Mucosa of descending colon (tissue), 3 donors: ENCODE results near the gene TSHZ3. TPM values are rescaled to one million over a fixed set of nuclear protein-coding genes. Genes with fewer than 3 reads are reported as not detected.

Experiments used
- ATAC-seq: fragments of 200-7000 bp; cut with Tn5 transposase; one replicate; pipeline ENCODE4 v1.9.1; 2020; ENCODE audit warnings: mild to moderate bottlenecking, moderate library complexity
- DNase-seq, 3 donors: peaks; one replicate each; pipeline ENCODE4 v3.0.0-alpha.2; 2020
- H3K36me3 ChIP-seq: fragments of 200-600 bp; one replicate; pipeline ENCODE4 v1.8.0; 2021; ENCODE audit warnings: low read depth, mild to moderate bottlenecking
- H3K4me1 ChIP-seq: fragments of 200-600 bp; one replicate; pipeline ENCODE4 v1.8.0; 2021; ENCODE audit warnings: low read depth, mild to moderate bottlenecking
- H3K4me3 ChIP-seq: fragments of 200-600 bp; one replicate; pipeline ENCODE4 v1.8.0; 2021; ENCODE audit warnings: mild to moderate bottlenecking
- H3K9me3 ChIP-seq: fragments of 200-600 bp; one replicate; pipeline ENCODE4 v1.8.0; 2021; ENCODE audit warnings: mild to moderate bottlenecking
- intact Hi-C, 2 donors: fragments of 100-400 bp; cut with DNase I in 1 of 2; cut with micrococcal nuclease in 1 of 2; formaldehyde crosslinking; loops; one replicate each; pipeline versions ENCODE4 v1.11.0 to v1.11.1; 2022; cut with DNase I, micrococcal nuclease
- total RNA-seq, 3 donors: library from RNA; stranded (reverse); fragmentation: NEBNext Ultra II Directional in 2 of 3; extraction: Animal tissue kit (Norgen Biotek cat#: 25700) in 2 of 3; gene quantifications; one replicate each; pipeline versions ENCODE4 v1.2.1 to v1.2.4, GENCODE V29; 2021 to 2023
- TF ChIP-seq, protein P1 (sequence below): fragments of 200-600 bp; IDR thresholded peaks from one replicate; pipeline ENCODE4 v1.8.0; 2022; ENCODE audit warnings: antibody characterized with exemption, mild to moderate bottlenecking
- donor health status: DM: no; HTN: no; CAD: no; lungs with moderate emphysema.
- donor health status: DM: no; HTN: no; CAD: no.
- donor health status: DM: no; HTN: yes; CAD: no.

The TSHZ3 gene
- total RNA-seq, 3 donors from 2014 or later: 1.6 to 32.1 (median 5.2) TPM

DNA sequence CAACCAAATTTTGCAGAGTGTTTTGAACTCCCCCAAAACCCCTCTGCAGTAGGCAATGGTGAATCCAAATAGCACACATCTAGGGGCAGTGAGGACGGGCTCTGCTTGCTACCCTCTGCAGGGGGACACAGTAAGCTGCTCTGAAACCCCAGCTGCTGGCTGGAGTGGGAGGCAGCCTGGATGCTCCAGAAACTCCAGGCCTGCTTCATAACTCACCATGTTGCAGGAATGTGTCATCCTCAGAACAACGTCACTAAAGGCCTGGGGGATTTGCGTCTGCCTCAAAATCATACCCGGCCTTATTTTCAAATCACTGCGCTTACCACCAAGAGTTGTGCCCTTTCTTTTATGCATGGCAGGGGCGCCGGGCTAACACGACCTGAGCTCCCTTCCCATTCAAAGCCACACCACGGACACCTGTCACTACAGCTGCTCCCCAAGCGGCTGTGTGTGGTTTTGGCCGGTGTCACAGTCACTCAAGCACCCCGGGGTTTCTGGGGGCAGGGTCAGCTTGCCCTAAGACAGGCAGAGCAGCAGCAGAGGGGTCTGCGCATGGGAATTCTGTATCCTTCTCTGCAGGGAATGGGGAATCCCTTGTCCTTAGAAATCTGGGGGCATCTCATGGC is 93.9 kb downstream of the TSHZ3 start:
- no peaks in the 10 kb centered on the region for H3K4me1 ChIP-seq
- intact Hi-C loops: no loop called here
- no peak for ATAC-seq
- no peaks in the 10 kb centered on the region for H3K9me3 ChIP-seq
- no peaks in the 10 kb centered on the region for H3K36me3 ChIP-seq
- no peak overlapping the region for H3K4me3 ChIP-seq
- TF ChIP-seq, protein P1, sequence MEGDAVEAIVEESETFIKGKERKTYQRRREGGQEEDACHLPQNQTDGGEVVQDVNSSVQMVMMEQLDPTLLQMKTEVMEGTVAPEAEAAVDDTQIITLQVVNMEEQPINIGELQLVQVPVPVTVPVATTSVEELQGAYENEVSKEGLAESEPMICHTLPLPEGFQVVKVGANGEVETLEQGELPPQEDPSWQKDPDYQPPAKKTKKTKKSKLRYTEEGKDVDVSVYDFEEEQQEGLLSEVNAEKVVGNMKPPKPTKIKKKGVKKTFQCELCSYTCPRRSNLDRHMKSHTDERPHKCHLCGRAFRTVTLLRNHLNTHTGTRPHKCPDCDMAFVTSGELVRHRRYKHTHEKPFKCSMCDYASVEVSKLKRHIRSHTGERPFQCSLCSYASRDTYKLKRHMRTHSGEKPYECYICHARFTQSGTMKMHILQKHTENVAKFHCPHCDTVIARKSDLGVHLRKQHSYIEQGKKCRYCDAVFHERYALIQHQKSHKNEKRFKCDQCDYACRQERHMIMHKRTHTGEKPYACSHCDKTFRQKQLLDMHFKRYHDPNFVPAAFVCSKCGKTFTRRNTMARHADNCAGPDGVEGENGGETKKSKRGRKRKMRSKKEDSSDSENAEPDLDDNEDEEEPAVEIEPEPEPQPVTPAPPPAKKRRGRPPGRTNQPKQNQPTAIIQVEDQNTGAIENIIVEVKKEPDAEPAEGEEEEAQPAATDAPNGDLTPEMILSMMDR: no peak
- DNase-seq: no peak

DNA sequence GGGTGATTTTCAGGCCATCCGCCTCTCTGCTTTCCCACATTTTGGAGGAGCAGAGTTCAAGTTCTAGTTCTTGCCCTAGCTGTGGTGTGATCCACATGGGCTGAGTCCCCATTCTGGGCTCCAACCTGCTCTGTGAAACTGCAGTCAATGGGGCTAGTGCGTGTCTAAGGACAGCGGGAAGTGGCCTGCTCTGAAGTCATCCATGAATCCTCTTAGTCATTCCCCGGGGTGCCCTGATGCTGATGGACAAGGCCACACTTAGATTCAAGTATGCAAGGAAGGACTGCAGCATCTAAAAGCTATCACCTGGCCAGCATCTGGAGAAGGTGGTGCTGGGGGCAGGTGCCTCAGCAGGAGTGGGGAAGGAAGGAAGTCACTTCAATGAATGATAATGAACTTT is 94.6 kb downstream of the TSHZ3 start:
- Histone ChIP-seq H3K36me3 (no peaks in the 10 kb centered on the region), H3K4me3 (no peak overlapping the region), H3K4me1 (no peaks in the 10 kb centered on the region), H3K9me3 (no peaks in the 10 kb centered on the region)
- intact Hi-C loops: no loop called here
- TF ChIP-seq, protein P1: no peak
- ATAC-seq (no peak), DNase-seq (no peak)

DNA sequence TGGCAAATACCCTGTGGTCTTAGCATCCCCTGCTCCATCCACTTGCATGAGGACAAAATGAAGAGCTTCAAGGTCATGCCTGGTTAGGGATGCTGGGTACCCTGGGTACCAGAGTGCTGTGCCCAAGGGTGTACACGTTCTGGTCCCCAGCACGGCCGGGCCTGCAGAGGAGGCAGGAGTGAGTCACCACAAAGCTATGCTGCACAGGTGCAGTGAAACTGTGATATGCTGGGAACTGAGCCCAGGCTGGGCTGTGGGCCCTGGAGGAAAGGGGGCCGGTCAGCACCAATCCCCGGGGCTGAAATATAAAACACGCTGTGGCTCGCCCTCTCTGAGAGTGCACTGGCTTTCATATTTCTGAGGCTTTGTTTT is 95.1 kb downstream of the TSHZ3 start:
- TF ChIP-seq, protein P1: no peak
- Histone ChIP-seq H3K9me3 (no peaks in the 10 kb centered on the region), H3K36me3 (no peaks in the 10 kb centered on the region), H3K4me1 (no peaks in the 10 kb centered on the region), H3K4me3 (no peak overlapping the region)
- ATAC-seq (no peak), DNase-seq (no peak)
- intact Hi-C loops: no loop called here

DNA sequence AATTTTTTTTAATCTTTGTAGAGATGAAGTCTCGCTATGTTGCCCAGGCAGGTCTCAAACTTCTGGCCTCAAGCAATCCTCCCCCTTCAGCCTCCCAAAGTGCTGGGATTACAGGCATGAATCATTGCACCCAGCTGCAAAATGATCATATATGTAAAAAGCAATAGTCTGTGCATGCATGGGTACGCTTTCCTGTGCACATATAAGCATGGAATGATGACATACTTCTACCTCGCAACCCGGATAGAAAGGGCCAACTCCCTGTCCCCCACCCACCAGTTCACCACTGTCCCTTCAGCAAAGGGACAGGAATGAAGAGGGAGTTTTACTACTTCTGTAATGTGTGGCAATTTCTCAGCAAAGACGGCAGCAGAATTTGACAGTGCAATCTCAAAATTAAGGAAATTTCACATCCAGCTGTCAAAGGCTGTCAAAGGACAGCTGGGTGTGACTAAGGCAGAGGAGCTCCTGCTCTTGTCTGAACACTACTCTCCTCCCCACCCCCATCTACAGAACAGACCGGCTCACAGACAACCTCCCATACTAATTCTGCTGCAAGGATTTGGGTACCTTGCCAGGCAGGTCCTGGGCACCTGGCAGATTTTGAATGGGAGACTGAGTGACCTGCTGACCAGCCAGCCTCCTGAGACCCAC is 95.6 kb downstream of the TSHZ3 start:
- intact Hi-C loops: no loop called here
- ATAC-seq (no peak), DNase-seq (no peak)
- TF ChIP-seq, protein P1: no peak
- Histone ChIP-seq H3K36me3 (no peaks in the 10 kb centered on the region), H3K4me1 (no peaks in the 10 kb centered on the region), H3K4me3 (no peak overlapping the region), H3K9me3 (no peaks in the 10 kb centered on the region)

DNA sequence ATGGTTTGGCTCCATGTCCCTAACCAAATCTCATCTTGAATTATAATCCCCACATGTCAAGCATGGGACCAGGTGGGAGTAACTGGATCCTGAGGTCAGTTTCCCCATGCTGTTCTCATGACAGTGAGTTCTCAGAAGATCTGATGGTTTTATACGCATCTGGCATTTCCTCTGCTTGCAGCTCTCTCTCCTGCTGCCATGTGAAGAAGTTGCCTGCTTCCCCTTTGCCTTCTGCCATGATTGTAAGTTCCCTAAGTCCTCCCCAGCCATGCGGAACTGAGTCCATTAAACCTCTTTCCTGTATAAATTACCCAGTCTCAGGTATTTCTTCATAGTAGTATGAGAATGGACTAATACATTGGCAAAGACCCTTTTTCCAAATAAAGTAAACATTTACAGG is 96.8 kb downstream of the TSHZ3 start:
- no peak overlapping the region for H3K4me3 ChIP-seq
- intact Hi-C loops: no loop called here
- no peaks in the 10 kb centered on the region for H3K4me1 ChIP-seq
- DNase-seq: no peak
- H3K9me3 ChIP-seq: no peaks in the 10 kb centered on the region
- H3K36me3 ChIP-seq: no peaks in the 10 kb centered on the region
- no peak for ATAC-seq
- TF ChIP-seq, protein P1: no peak
